Activated CD4-positive, alpha-beta T cell treated with anti-CD3 and anti-CD28 coated beads, Interleukin-2, amount 50 U/mL, for 4 hours (primary cell): ENCODE data around the gene ACOX1.

ENCODE experiments used
- DNase-seq, 2 experiments: peaks; one replicate each; pipeline ENCODE4 v3.0.0-alpha.2; 2020

The ACOX1 gene

GRCh38 chr17:76008208-76008607 is 29.2 kb upstream of the ACOX1 start:
- DNase-seq: no peak

GRCh38 chr17:76007850-76008165 is 28.8 kb upstream of the ACOX1 start:
- DNase-seq: no peak

- no peak for DNase-seq
Observed at GRCh38 chr17:76007131-76007849, 28.3 kb upstream of the ACOX1 start.

GRCh38 chr17:76005263-76006149 is 26.5 kb upstream of the ACOX1 start:
- DNase-seq: peak; percentile 77 to 82

- no peak for DNase-seq
Observed at GRCh38 chr17:76004750-76005262, 25.8 kb upstream of the ACOX1 start.

- DNase-seq: no peak
Observed at GRCh38 chr17:76003915-76004314, 24.9 kb upstream of the ACOX1 start.

GRCh38 chr17:76002100-76002499 is 23.1 kb upstream of the ACOX1 start:
- no peak for DNase-seq

- DNase-seq: no peak
Observed at GRCh38 chr17:76000755-76001521, 22.0 kb upstream of the ACOX1 start, which contains the start of gene CDK3. Gene CDK3, plus strand, starts transcription at chr17:76000855. Its CDS starts 571 bp downstream, at chr17:76001426.

- peak; percentile 51 to 54 for DNase-seq
Observed at GRCh38 chr17:76000016-76000754, 21.2 kb upstream of the ACOX1 start.

- DNase-seq: no peak
Observed at GRCh38 chr17:75998327-75998795, 19.4 kb upstream of the ACOX1 start.

GRCh38 chr17:75996665-75997590 is 18.0 kb upstream of the ACOX1 start:
- DNase-seq: no peak

GRCh38 chr17:75995385-75995925 is 16.5 kb upstream of the ACOX1 start:
- DNase-seq: no peak

GRCh38 chr17:75994802-75995370 is 15.9 kb upstream of the ACOX1 start:
- DNase-seq: no peak

GRCh38 chr17:75991396-75991795 is 12.4 kb upstream of the ACOX1 start:
- no peak for DNase-seq

- DNase-seq: no peak
Observed at GRCh38 chr17:75987041-75987440, 8.1 kb upstream of the ACOX1 start.

GRCh38 chr17:75985986-75986385 is 7.0 kb upstream of the ACOX1 start:
- no peak for DNase-seq

- DNase-seq: no peak
Observed at GRCh38 chr17:75983501-75984181, 4.7 kb upstream of the ACOX1 start.

GRCh38 chr17:75981019-75981615 is 2.2 kb upstream of the ACOX1 start:
- no peak for DNase-seq
